Gastroesophageal sphincter (tissue), 3 donors: ENCODE results near the gene VGLL1.

Experiments used
- EP300 ChIP-seq: sonication (generic); formaldehyde crosslinking; IDR thresholded peaks from one replicate; pipeline ENCODE4 v1.6.1; 2017; ENCODE audit warnings: antibody characterized with exemption, mild to moderate bottlenecking
- POLR2A ChIP-seq, 2 donors: fragments of 450-650 bp; IDR thresholded peaks; one replicate each; pipeline ENCODE4 v1.6.1; 2017; ENCODE audit warnings: antibody characterized with exemption in 2 of 2, mild to moderate bottlenecking in 2 of 2, moderate library complexity in 1 of 2
- POLR2AphosphoS5 ChIP-seq: sonication (generic); formaldehyde crosslinking; IDR thresholded peaks from one replicate; pipeline ENCODE4 v1.6.1; 2017; ENCODE audit warnings: antibody characterized with exemption
- TF ChIP-seq, protein P1 (sequence below), 4 experiments: fragments of 200-600 bp in 2 of 4; fragments of 450-650 bp in 2 of 4; sonication (generic) in 1 of 4; IDR thresholded peaks; one replicate each; pipeline ENCODE4 v1.5.1; 2017 to 2019; ENCODE audit warnings: antibody characterized with exemption in 4 of 4, mild to moderate bottlenecking in 2 of 4, moderate library complexity in 2 of 4

DNA sequence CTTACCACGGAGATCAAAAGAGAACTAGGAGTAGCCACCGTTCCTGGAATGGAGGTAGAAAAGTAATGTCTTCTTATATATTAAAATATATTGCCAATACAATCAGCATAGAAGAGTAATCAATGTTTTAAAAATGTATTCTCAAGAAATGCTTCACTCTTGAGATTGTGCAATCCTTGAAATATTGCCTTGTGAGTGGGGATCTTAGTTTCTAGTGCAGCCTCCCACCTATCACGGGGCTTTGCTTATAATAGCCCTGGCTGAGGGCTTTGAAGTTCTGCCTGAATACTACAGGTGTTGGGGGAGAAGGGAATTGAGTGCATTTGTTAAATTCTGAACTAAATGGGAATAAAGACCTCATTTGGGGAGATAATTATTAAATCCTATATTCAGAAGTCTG, 55.5 kb downstream of the VGLL1 start:
- TF ChIP-seq, protein P1, sequence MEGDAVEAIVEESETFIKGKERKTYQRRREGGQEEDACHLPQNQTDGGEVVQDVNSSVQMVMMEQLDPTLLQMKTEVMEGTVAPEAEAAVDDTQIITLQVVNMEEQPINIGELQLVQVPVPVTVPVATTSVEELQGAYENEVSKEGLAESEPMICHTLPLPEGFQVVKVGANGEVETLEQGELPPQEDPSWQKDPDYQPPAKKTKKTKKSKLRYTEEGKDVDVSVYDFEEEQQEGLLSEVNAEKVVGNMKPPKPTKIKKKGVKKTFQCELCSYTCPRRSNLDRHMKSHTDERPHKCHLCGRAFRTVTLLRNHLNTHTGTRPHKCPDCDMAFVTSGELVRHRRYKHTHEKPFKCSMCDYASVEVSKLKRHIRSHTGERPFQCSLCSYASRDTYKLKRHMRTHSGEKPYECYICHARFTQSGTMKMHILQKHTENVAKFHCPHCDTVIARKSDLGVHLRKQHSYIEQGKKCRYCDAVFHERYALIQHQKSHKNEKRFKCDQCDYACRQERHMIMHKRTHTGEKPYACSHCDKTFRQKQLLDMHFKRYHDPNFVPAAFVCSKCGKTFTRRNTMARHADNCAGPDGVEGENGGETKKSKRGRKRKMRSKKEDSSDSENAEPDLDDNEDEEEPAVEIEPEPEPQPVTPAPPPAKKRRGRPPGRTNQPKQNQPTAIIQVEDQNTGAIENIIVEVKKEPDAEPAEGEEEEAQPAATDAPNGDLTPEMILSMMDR (IDR thresholded peaks at IDR 0.05), result no peak
- TF ChIP-seq POLR2A (IDR thresholded peaks at IDR 0.05) (no peak), EP300 (no peak), POLR2AphosphoS5 (no peak)
